ENCODE data around the gene ADAMTS16. TPM values are rescaled to one million over a fixed set of nuclear protein-coding genes. Genes with fewer than 3 reads are reported as not detected.

Gene ADAMTS16
- under 0.01 TPM in 1 of 2 replicates, not detected in the other for total RNA-seq

DNA sequence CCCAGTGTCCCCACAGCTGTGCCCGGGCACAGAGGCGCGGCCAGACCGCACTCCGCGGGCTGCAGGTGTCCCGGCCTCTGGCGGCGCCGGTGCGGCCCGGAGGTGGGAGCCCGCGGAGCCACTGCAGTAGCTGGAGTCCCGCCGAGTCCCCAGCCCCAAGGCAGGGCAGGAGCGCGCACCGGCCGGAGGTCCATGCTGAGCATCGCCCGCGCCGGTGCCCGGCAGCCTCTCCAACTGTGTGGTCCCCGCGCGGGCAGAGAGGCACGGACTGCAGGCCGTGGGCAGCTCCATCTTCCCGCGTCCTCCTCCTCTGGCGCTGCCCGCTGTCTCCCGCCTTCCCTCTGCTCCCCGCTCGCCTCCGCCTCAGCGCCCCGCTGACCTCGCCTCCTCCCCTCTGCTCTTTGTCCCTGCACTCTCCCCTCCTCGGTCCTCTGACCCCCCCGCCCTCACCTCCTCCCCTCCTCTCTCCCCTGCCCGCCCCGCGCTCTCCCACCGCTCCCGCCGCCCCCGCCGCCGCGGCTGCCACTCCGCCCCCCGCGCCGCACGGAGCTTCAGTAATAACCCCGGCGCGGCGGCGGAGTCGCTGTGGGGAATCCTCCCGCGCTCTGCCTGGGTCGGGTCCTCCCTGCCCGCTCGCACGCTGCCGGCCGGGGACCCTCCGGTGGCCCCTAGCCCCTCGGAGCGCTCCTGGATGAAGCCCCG lies at the start of gene ADAMTS16:
Gene ADAMTS16 (plus strand): TSS at position 554 of the 702 bp plus-strand sequence. CDS start 138 bp downstream, at position 692.

Small RNA genes within 50 kb of the gene (small RNA-seq; reads per million reads assigned to genes)
- gene RN7SKP73 = not detected

Data from vein endothelial cell (primary cell).